Neural cell (in vitro differentiated cells): ENCODE data around the gene PRELID2. TPM values are rescaled to one million over a fixed set of nuclear protein-coding genes. Genes with fewer than 3 reads are reported as not detected.

Experiments
- H2AFZ ChIP-seq: fragments of 200-600, 300-800 bp; sonication (generic), shearing (Covaris generic); 2 replicates; pipeline ENCODE4 v1.6.0; 2014; ENCODE audit warnings: low read depth, mild to moderate bottlenecking, antibody characterized with exemption, low read length, moderate library complexity
- H3F3A ChIP-seq: fragments of 200-600 bp; shearing (Covaris generic); 2 replicates; pipeline ENCODE4 v1.6.1; 2016; ENCODE audit warnings: mild to moderate bottlenecking, moderate library complexity, mixed read lengths, antibody characterized with exemption, low read length; ENCODE audit not compliant: insufficient read depth, poor library complexity, severe bottlenecking
- H3K27ac ChIP-seq: fragments of 200-600, 300-800 bp; sonication (generic), shearing (Covaris generic); 2 replicates; pipeline ENCODE4 v1.5.1; 2014; ENCODE audit warnings: mild to moderate bottlenecking, low read length, moderate library complexity
- H3K27me3 ChIP-seq: fragments of 300-800, 200-600 bp; sonication (generic), shearing (Covaris generic); 2 replicates; pipeline ENCODE4 v1.6.0; 2014; ENCODE audit warnings: mild to moderate bottlenecking, low read depth, low read length, moderate library complexity; ENCODE audit not compliant: insufficient read depth
- H3K36me3 ChIP-seq: fragments of 300-800, 200-600 bp; sonication (generic), shearing (Covaris generic); 2 replicates; pipeline ENCODE4 v1.5.1; 2014; ENCODE audit warnings: mild to moderate bottlenecking, antibody characterized with exemption, low read length, moderate library complexity; ENCODE audit not compliant: insufficient read depth
- H3K4me2 ChIP-seq: fragments of 300-800, 200-600 bp; sonication (generic), shearing (Covaris generic); 2 replicates; pipeline ENCODE4 v1.6.0; 2014; ENCODE audit warnings: mild to moderate bottlenecking, low read length
- H3K4me3 ChIP-seq: fragments of 300-800, 200-600 bp; sonication (generic), shearing (Covaris generic); 2 replicates; pipeline ENCODE4 v1.5.1; 2014; ENCODE audit warnings: mild to moderate bottlenecking, low read length, moderate library complexity
- H3K79me2 ChIP-seq: fragments of 200-600 bp; shearing (Covaris generic); replicated peaks from 2 replicates; pipeline ENCODE4 v1.6.0; 2014; ENCODE audit warnings: mild to moderate bottlenecking, low read length, moderate library complexity; ENCODE audit not compliant: insufficient read depth
- H3K9ac ChIP-seq: fragments of 300-800, 200-600 bp; sonication (generic), shearing (Covaris generic); 2 replicates; pipeline ENCODE4 v1.6.1; 2016; ENCODE audit warnings: mild to moderate bottlenecking, low read length, mixed read lengths
- H3K9me2 ChIP-seq: fragments of 200-600 bp; shearing (Covaris generic); 2 replicates; pipeline ENCODE4 v1.6.1; 2016; ENCODE audit warnings: mild to moderate bottlenecking, low read length, mixed read lengths; ENCODE audit not compliant: insufficient read depth
- H3K9me3 ChIP-seq: fragments of 200-600, 300-800 bp; sonication (generic), shearing (Covaris generic); 2 replicates; pipeline ENCODE4 v1.6.1; 2016; ENCODE audit warnings: mild to moderate bottlenecking, mixed run types, low read length, moderate library complexity, mixed read lengths
- H4K20me1 ChIP-seq: fragments of 200-600 bp; shearing (Covaris generic); 2 replicates; pipeline ENCODE4 v1.6.1; 2016; ENCODE audit warnings: mild to moderate bottlenecking, mixed run types; ENCODE audit not compliant: insufficient read depth
- CTCF ChIP-seq: fragments of 450-650 bp; IDR thresholded peaks from 2 replicates; pipeline ENCODE4 v1.5.1; 2014; ENCODE audit warnings: antibody characterized with exemption, mild to moderate bottlenecking, moderate library complexity; ENCODE audit not compliant: poor library complexity, severe bottlenecking
- EP300 ChIP-seq: fragments of 450-650 bp; conservative IDR thresholded peaks from 2 replicates; pipeline ENCODE4 v1.6.1; 2014; ENCODE audit warnings: antibody characterized with exemption, mild to moderate bottlenecking, moderate library complexity; ENCODE audit not compliant: poor library complexity, severe bottlenecking
- EZH2 ChIP-seq: fragments of 200-600, 300-800 bp; shearing (Covaris generic), sonication (generic); IDR thresholded peaks from 2 replicates; pipeline ENCODE4 v1.6.1; 2014; ENCODE audit warnings: antibody characterized with exemption, low read length, borderline replicate concordance, mild to moderate bottlenecking; ENCODE audit not compliant: insufficient read depth, poor library complexity, severe bottlenecking
- MXI1 ChIP-seq: fragments of 450-650 bp; conservative IDR thresholded peaks from 2 replicates; pipeline ENCODE4 v1.6.1; 2014; ENCODE audit warnings: antibody characterized with exemption, mild to moderate bottlenecking; ENCODE audit not compliant: poor library complexity, severe bottlenecking
- POLR2AphosphoS5 ChIP-seq: IDR thresholded peaks from 2 replicates; pipeline ENCODE4 v1.6.1; 2012
- RAD21 ChIP-seq: fragments of 450-650 bp; conservative IDR thresholded peaks from 2 replicates; pipeline ENCODE4 v1.6.1; 2014; ENCODE audit warnings: antibody characterized with exemption, mild to moderate bottlenecking, moderate library complexity
- SMC3 ChIP-seq: fragments of 450-650 bp; conservative IDR thresholded peaks from 2 replicates; pipeline ENCODE4 v1.6.1; 2014; ENCODE audit warnings: antibody characterized with exemption, mild to moderate bottlenecking, moderate library complexity; ENCODE audit not compliant: poor library complexity
- polyA plus RNA-seq: library from polyadenylated mRNA; depleted of rRNA; stranded (reverse); fragments of >200 nt; gene quantifications from 2 replicates; pipeline ENCODE4 v1.2.3, GENCODE V29; 2014
- TF ChIP-seq, protein P1 (sequence below): IDR thresholded peaks from 2 replicates; pipeline ENCODE4 v1.6.1; 2012; ENCODE audit warnings: borderline replicate concordance

The PRELID2 gene
- polyA plus RNA-seq, 1 donor from 2014 or later: not detected

GRCh38 chr5:145775893-145776444 lies 59.2 kb downstream of the PRELID2 start:
- no peaks in the 10 kb centered on the region for H3K9me2 ChIP-seq
- no peak overlapping the region for H3K4me2 ChIP-seq
- no peak overlapping the region for H3K9ac ChIP-seq
- no peaks in the 10 kb centered on the region for H3K36me3 ChIP-seq
- H3F3A ChIP-seq: no peaks in the 10 kb centered on the region
- H2AFZ ChIP-seq: no peak overlapping the region
- no peak overlapping the region for H3K4me3 ChIP-seq
- no peaks in the 10 kb centered on the region for H3K9me3 ChIP-seq
- no peaks in the 10 kb centered on the region for H3K27me3 ChIP-seq
- TF ChIP-seq SMC3: no peak
- no peak for TF ChIP-seq POLR2AphosphoS5
- no peak for TF ChIP-seq CTCF
- TF ChIP-seq RAD21: no peak
- TF ChIP-seq EP300: no peak
- TF ChIP-seq MXI1: no peak
- no peak overlapping the region for H3K27ac ChIP-seq
- no peaks in the 10 kb centered on the region for H3K79me2 ChIP-seq
- H4K20me1 ChIP-seq: no peaks in the 10 kb centered on the region

DNA sequence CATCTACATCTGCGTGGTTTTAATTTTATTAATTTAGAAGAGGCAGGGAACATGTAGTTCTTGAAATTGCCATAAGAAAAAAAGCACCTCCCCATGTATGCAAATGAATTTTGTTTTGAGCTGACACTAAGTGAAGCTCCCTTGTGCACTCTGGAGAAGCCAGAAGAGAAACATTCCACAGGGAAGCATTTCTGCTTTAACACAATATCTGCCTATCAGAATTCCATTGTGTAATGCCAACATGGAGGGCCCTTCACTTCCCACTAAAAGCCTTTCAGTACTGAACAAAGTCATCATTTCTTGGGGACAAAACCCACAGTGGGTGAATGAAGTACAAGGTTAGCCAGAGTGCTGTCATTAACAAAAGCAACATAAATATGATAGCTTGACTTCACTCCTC lies 59.7 kb downstream of the PRELID2 start:
- H3K9me2 ChIP-seq: no peaks in the 10 kb centered on the region
- H3K9me3 ChIP-seq: no peaks in the 10 kb centered on the region
- H3F3A ChIP-seq: no peaks in the 10 kb centered on the region
- H3K36me3 ChIP-seq: no peaks in the 10 kb centered on the region
- TF ChIP-seq EZH2 (no peak), SMC3 (no peak)
- TF ChIP-seq, protein P1, sequence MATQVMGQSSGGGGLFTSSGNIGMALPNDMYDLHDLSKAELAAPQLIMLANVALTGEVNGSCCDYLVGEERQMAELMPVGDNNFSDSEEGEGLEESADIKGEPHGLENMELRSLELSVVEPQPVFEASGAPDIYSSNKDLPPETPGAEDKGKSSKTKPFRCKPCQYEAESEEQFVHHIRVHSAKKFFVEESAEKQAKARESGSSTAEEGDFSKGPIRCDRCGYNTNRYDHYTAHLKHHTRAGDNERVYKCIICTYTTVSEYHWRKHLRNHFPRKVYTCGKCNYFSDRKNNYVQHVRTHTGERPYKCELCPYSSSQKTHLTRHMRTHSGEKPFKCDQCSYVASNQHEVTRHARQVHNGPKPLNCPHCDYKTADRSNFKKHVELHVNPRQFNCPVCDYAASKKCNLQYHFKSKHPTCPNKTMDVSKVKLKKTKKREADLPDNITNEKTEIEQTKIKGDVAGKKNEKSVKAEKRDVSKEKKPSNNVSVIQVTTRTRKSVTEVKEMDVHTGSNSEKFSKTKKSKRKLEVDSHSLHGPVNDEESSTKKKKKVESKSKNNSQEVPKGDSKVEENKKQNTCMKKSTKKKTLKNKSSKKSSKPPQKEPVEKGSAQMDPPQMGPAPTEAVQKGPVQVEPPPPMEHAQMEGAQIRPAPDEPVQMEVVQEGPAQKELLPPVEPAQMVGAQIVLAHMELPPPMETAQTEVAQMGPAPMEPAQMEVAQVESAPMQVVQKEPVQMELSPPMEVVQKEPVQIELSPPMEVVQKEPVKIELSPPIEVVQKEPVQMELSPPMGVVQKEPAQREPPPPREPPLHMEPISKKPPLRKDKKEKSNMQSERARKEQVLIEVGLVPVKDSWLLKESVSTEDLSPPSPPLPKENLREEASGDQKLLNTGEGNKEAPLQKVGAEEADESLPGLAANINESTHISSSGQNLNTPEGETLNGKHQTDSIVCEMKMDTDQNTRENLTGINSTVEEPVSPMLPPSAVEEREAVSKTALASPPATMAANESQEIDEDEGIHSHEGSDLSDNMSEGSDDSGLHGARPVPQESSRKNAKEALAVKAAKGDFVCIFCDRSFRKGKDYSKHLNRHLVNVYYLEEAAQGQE: peak; percentile 24
- no peak overlapping the region for H3K9ac ChIP-seq
- no peaks in the 10 kb centered on the region for H4K20me1 ChIP-seq
- H2AFZ ChIP-seq: no peak overlapping the region
- H3K27ac ChIP-seq: no peak overlapping the region
- no peak overlapping the region for H3K4me3 ChIP-seq
- H3K27me3 ChIP-seq: no peaks in the 10 kb centered on the region
- no peak overlapping the region for H3K4me2 ChIP-seq
- no peaks in the 10 kb centered on the region for H3K79me2 ChIP-seq

DNA sequence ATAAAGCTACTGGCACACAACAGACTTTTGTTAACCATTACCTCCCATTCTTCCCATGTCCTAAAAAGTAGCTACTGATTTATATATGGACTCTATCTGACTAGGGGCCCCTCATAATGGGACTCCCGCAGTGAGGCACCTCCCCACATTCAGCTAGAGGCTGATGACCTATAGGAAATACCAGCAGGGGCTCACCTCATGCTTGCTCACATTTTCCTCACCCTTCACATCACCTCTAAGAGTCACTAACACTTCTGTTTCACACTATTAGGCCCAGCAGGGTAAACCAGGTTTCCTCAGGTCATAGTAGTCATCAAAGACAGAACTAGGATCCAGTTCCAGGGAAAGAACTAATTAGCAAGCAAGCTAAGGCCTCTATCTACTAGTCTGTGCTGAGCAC lies 60.7 kb downstream of the PRELID2 start:
- Histone ChIP-seq H3K27me3 (no peaks in the 10 kb centered on the region), H3K9ac (no peak overlapping the region), H3K4me2 (no peak overlapping the region), H3K36me3 (no peaks in the 10 kb centered on the region), H2AFZ (no peak overlapping the region), H4K20me1 (no peaks in the 10 kb centered on the region), H3K79me2 (no peaks in the 10 kb centered on the region), H3K9me2 (no peaks in the 10 kb centered on the region), H3K27ac (no peak overlapping the region), H3F3A (no peaks in the 10 kb centered on the region), H3K9me3 (no peaks in the 10 kb centered on the region), H3K4me3 (no peak overlapping the region)
- TF ChIP-seq SMC3 (no peak), POLR2AphosphoS5 (no peak), RAD21 (no peak), MXI1 (no peak), CTCF (no peak), EP300 (no peak)
